ENCODE measurements around the gene BIN1. TPM values are rescaled to one million over a fixed set of nuclear protein-coding genes. Genes with fewer than 3 reads are reported as not detected.

BIN1 gene
- total RNA-seq, 1 donor from 2014 or later: 17.9 TPM

DNA sequence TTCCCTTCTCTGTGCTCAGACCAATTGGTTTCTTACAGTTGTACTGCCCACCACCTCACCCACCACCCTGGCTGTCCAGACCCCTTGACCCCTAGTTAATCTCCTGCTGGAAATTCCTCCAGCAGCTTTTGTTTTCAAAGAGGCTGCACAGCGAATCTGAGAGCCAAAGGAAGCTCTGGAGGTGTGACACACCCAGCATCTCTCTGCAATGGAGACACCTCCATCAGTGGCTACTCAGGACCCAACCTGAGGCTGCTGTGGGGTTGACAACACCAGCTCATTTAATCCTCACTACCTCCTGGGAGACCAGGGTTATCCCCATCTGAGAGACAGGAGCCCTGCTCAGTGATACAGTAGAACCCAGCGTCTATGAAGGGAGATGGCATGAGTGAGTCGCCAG lies 86.4 kb downstream of the BIN1 start:
- intact Hi-C loops (cut with DNase I): no loop called here
- DNase-seq (ENCODE audit: missing footprints) (no peak), ATAC-seq (no peak)

DNA sequence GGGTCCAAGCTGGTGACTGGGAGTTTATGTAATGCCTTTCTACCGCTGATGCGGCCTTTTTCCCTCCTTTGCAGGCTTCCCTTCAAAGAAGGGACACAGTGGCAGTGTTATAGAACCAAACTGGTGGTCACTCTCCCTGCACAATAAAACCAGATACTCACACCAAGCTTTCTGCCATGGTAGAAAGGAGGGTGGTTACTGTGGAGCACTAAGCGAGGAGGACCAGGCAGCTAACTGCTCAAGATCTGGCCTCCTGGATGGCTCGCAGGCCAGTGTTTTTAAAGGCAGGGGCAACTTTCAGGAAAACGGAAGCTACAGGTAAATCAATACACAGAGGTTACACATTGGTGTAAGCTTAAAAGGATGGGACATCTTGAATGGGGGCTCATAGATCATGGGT lies 89.4 kb downstream of the BIN1 start:
- no peak for DNase-seq (ENCODE audit: missing footprints)
- intact Hi-C loops (cut with DNase I): no loop called here
- no peak for ATAC-seq

DNA sequence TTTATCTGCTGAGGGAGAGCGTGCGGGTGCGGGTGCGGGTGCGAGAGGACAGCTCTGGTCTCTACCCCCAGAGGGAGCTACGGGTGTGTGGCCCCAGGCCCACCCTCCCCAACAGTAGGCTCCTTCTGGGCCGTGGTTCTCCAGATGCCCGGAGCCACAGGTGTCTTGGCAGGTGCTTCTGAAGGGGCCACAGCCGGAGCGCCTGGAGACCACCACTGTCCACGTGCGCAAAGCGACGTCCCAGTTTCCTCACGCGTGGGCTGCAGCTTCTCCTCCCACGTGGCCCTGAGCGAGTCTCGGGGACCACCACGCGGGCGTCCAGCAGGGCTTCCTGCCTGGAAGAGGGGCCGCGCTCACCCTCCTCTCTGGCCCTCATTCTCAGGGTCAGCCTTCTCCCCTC lies 90.6 kb downstream of the BIN1 start:
- DNase-seq (ENCODE audit: missing footprints) (no peak), ATAC-seq (no peak)
- intact Hi-C loops (cut with DNase I): no loop called here

DNA sequence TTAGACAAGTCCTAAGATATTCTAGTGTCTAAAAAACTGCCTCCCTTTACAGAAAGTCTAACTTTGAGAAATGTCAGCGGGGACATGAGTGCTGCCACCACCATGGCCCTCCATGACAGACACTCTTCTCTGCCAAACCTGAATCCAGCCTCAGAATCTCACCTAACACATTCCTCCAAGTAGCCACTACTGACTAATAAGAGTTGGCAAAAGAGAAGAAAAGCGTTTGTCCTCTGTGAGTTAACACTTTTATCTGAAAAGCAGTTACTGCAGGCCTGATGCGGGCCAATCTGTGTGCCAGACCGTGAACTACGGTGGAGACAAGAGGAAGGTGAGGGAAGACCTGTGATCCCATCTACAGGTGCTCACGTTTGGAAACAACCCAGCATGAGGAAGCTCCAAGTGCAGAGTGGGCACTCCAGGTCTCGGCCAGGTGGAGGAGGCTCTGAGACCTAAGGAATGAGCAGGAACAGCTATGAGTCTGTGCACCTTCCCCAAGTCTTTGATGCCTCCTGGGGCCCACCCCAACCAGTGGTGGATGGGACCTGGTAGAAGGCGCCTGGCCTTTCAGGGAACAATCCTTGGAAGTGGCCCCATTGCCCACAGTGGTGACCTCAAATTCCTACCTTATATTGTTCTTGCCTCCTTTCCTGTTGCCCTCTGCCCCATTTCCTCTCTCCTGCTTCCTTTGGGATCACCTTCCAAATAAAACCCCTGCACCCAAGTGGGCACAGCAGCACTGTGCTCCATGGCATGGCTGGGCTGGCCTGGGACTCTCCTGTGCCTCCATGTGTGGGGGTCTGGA lies 91.6 kb downstream of the BIN1 start:
- no peak for ATAC-seq
- intact Hi-C loops (cut with DNase I): no loop called here
- no peak for DNase-seq (ENCODE audit: missing footprints)

DNA sequence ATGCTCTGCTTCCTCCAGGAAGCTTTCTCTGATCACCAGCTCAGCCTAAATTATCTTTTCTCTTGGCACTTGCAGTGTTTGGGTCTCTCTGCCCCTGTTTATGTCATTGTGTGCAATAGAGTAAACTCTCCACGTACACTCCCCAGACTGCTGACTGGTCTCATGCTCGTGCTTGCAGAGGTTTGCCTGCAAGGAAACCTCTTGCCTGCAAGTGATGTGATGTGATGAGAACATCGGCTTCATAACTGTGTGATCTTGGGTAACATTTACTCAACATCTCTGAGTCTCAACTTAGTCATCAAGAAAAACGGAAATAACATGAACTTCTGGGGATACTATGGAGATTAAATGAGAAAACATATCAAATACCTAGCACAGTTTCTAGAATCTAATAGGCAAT lies 92.3 kb downstream of the BIN1 start:
- DNase-seq (ENCODE audit: missing footprints) (no peak), ATAC-seq (no peak)
- intact Hi-C loops (cut with DNase I): no loop called here

DNA sequence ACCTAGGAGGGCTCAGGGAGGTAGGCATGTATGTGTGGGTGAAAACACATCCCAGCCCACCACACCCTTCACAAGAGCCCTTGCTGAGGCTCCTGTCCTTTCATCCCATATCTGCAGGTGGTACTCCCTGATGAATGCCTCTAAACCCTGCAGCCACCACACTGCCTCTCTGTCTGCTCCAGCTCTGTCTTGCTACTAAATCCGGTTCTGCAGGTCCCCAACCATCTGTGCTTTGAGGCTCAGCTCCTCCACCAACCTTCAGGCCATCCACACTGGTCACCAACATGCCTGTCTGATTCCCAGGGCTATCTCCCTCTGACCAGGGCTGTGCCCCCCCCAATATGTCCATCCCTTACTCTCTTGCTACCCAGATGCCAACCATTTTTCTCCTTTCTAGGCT lies 92.7 kb downstream of the BIN1 start:
- intact Hi-C loops (cut with DNase I): no loop called here
- ATAC-seq: no peak
- no peak for DNase-seq (ENCODE audit: missing footprints)

DNA sequence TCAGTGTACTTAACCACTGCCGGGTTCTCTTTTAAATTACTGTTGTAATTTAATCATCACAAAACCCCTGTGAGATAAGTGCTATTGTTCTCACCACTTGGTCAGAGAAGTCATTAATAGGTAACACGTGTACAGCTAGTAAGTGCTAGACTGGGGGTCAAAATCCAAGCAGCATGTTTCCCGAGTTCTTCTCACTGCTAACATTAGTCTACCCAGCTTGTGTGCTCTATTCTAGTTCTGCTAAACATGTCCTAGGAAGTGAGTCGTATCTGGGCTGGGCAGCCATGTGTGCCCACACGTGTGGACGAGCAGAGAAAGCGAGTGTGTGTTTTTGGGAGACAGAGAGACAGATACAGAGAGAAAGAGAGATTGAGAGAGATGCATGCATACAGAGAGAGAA lies 94.1 kb downstream of the BIN1 start:
- no peak for ATAC-seq
- no peak for DNase-seq (ENCODE audit: missing footprints)
- intact Hi-C loops (cut with DNase I): no loop called here

DNA sequence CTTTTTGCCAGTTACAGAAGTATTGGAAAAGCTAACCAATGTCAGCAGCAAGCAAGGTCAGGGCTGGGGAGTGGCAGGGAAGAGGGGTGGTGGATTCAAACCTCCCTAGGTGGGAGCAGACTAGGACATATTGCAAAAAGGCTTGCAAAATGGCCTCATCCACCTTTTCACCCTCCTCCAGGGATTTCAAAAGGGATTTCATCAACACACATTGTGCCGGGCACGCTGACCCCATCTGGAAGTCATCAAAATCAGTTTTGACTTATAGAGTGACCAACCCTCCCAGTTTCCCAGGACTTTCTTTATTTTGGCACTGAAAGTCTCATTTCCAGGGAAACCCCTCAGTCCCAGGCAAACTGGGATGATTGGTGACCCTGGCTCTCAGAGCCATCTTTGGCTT lies 94.7 kb downstream of the BIN1 start:
- intact Hi-C loops (cut with DNase I): no loop called here
- ATAC-seq (no peak), DNase-seq (ENCODE audit: missing footprints) (no peak)

DNA sequence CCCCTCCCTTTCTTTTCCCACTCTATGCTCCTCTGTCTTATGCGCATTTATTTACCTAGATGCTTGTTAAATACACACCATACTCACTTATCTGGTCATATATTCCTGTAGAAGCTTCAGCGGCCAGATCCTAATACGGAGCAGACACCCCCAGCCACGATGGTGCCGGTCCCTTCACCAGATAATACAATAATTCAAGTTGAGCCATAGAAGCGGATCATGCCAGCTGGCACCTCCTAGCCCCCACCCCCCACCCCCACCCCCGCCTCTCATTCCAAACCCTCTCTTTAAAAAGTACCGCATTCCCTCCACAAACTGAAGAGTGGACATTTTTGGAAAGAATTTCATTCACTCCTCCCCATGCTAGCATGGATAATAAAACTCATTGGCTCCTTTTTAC lies 95.2 kb downstream of the BIN1 start:
- intact Hi-C loops (cut with DNase I): no loop called here
- no peak for DNase-seq (ENCODE audit: missing footprints)
- no peak for ATAC-seq

DNA sequence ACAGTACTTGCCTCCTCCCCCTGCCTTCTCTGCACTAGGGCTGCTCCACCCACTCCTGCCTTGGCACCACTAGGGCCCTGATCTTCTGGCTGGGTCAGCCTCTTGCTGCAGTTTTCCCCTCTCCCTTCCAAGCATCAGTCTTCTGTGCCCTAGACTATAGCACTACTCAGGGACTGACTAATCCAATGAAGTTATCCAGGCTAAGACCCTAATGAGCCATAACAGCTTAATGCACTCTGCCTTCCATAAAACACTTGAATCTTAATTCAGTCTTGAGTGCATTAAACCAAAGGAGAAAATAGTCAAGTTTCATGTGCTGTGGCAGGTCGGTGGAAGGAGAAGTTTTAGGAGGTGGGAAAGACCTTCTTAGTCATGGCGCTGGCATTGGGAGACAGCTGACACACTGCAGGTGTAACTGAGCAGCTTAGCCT lies 95.7 kb downstream of the BIN1 start:
- DNase-seq (ENCODE audit: missing footprints) (no peak), ATAC-seq (no peak)
- intact Hi-C loops (cut with DNase I): no loop called here

DNA sequence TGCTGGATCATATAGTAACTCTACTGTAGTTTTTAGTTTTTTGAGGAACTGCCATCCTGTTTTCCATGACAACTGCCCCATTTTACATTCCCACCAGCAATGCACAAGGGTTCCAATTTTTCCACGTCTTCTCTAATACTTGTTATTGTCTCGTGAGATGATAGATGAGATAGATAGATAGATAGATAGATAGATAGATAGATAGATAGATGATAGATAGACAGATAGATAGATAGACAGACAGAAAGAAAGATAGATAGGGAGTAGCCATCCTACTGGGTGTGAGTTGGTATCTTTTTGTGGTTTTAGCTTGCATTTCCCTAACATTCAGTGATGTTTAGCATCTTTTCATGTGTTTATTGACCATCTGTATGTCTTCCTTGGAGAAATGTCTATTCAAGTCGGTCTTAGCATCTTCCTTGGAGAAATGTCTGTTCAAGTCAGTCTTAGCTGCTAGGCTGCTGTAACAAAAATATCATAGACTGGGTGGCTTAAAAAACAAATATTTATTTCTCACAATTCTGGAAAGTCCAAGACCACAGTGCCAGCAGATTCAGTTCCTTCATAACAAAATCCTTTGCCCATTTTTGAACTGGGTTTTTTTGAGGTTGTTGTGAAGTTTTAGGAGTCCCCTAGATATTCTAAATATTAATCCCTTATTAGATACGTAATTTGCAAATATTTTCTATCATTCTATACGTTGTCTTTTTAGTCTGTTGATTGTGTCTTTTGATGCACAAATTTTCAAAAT lies 98.5 kb downstream of the BIN1 start:
- ATAC-seq (no peak), DNase-seq (ENCODE audit: missing footprints) (no peak)
- intact Hi-C loops (cut with DNase I): no loop called here

DNA sequence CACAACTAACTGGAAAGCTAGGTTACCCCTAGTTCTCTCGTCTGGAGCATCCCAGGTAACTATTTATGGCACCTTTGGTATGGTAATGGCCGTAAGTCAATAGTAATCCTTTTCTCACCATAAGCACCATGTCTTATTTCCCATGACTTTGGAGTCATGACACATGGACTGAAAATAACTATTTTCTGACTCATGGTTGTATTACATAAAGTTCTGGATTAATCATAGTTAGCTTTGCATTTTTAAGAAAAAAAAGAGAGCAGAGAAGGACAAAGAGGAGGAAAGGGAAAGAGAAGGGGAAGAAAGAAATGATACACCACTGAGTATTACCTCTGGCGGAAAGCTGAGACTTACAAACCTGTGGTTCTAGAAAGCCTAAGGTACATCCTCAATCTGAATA lies 99.3 kb downstream of the BIN1 start:
- intact Hi-C loops (cut with DNase I): no loop called here
- no peak for DNase-seq (ENCODE audit: missing footprints)
- ATAC-seq: no peak

DNA sequence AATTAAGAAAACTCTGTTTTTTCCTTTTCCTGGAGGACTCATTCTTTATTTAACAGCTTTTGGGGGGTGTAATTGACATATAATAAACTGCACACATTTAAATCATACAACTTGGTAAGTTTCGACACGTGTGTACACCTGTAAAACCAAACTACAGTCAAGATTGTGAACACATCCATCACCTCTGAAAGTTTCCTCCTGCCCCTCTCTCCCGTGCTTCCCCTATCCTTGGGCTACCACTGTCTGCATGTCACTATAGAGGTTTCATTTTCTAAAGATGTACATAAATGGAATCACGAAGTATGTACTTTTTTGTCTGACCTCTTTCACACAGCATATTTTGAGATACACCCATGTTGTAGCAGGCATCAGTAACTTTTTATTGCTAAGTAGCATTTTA lies 100.0 kb downstream of the BIN1 start:
- intact Hi-C loops (cut with DNase I): no loop called here
- ATAC-seq: no peak
- DNase-seq (ENCODE audit: missing footprints): no peak

DNA sequence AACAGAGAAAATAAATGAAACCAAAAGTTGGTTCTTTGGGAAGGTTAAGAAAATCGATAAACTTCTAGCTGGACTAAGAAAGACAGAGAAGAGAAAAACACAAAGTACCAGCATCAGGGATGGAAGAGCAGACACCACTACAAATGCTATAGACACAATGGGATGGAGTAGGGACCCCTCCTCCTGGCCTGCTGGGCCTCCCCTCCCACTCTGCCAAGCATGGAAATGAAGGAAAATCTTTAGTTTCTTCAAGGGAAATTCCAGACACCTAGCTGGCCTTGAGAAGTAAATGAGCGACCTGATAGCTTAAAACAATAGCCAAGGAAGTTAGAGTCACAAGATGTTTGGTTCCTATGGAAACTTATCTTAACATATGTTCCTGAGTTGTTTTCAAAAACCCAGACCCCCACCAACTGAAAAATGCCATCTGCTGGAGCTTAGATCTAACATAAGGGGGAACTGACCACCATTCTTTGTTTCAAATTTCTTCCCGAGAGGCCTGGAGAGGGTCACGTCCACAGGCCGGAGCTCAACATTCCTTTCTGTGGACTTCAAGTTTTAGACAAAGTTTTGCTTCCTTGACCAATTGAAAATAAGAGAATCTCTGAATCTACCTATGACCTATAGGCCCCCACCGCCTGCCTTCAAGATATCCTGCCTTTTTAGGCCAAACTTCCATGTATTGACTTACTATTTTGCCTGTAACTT lies 101.9 kb downstream of the BIN1 start:
- intact Hi-C loops (cut with DNase I): no loop called here
- DNase-seq (ENCODE audit: missing footprints) (no peak), ATAC-seq (no peak)

DNA sequence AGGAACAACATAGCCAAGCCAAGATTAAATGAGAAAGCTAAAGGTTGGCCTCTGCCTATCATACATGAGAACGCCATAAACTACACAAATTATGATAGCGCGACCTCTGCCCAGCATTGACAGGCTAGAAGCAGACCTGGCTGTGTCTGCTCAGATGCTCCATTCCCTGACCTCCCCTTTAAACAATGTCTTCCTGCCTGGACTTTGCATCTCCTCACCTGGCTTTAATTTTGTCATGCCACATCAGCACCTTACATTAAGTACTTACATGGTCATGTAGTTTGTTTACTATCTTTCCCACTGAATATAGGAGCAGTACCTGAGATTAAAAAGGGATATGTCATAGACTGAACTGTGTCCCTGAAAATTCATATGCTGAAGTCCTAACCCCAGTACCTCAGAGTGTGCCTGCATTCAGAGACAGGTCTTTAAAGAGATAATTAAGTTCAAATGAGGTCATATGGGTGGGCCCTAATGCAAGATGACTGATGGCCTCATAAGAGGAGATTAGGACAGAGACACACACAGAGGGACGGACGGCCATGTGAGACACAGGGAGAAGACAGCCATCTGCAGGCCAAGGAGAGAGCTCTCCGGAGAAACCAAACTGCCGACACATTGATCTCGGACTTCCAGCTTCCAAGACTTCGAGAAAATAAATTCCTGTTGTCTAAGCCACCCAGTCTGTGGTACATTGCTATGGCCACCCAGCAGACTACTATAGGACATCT lies 103.7 kb downstream of the BIN1 start:
- intact Hi-C loops (cut with DNase I): no loop called here
- ATAC-seq: no peak
- no peak for DNase-seq (ENCODE audit: missing footprints)

DNA sequence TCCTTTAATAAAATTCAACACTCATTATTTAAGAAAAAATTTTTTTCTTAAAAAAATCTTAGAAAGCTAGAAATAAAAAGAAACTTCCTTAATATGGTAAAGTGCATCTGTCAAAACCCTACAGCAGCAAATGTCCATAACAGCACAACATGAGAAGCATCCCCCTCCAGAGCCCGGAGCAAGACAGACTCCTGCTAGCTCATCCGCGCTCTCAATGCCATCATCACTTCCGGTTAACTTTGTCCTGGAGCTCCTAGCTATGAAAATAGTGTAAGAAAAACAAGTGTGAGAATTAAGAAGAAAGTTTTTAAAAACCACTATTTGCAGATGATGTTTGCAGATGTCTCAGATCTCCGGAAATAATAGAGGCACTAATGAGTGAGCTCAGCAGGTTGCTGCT lies 105.2 kb downstream of the BIN1 start:
- no peak for ATAC-seq
- intact Hi-C loops (cut with DNase I): no loop called here
- DNase-seq (ENCODE audit: missing footprints): no peak

DNA sequence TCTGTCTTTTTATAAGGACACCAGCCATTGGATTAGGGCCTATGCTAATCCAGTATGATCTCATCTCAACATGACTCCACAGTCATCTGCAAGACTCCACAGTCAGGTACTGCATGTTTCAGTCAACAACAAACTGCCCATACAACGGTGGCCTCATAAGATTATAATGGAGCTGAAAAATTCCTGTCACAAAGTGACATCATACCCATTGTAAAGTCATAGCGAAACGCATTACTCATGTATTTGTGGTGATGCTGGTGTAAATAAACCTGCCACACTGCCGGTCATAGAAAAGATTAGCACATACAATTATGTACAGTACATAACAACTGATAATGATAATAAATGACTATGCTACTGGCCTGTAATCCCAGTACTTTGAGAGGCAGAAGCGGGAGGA lies 106.0 kb downstream of the BIN1 start:
- no peak for DNase-seq (ENCODE audit: missing footprints)
- intact Hi-C loops (cut with DNase I): no loop called here
- no peak for ATAC-seq

DNA sequence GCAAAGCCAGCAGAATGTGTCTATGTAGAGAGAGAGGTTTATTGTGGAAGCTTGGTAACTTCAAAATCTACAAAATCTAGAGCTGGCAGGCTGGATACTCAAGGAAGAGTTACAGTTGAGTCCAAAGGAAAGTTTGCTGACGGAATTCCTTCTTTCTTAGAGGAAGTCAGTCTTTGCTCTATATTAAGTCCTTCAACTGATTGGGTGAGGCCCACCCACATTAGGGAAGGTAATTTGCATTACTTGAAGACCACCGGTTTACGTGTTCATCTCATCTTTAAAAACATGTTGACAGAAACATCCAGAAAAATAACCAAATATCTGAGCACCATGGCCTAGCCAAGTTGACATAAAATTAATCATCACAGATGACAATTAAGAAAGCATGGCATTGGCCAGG lies 106.8 kb downstream of the BIN1 start:
- intact Hi-C loops (cut with DNase I): no loop called here
- no peak for ATAC-seq
- no peak for DNase-seq (ENCODE audit: missing footprints)

DNA sequence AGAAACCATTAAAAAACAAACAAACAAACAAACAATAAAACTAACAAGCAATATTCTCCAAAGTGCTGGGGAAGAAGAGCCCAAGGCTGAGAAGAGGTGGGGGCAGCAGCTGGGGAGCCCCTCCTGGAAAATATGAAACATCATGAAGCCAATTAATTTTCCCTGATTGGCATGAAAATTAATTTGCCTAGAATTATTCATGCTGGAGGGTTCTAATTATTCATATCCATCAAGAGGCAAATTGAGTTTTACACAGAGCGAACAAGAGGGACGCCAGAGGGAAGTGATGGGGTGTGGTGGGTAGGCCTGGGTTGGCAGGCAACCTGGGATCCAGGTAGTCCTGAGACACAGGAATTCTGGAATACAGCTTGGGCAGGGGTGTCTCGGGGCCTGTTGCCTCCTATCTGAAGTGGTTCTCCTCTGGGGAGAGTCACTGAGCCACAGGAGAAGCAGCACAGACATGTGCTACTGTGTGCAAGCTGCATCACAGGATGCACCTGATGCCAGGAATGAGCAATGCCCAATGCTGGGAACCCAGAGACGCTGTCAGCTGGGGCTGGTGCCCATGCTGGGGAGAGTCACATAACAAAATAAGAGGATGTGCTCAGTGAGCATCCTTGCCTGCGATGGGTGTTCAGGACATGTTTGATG lies 107.7 kb downstream of the BIN1 start:
- ATAC-seq (no peak), DNase-seq (ENCODE audit: missing footprints) (no peak)
- intact Hi-C loops (cut with DNase I): no loop called here
